ENCODE results near the gene CSF2RB. TPM values are rescaled to one million over a fixed set of nuclear protein-coding genes. Genes with fewer than 3 reads are reported as not detected.

The CSF2RB gene
- total RNA-seq, 2 donors from 2014 or later, result 4.2 to 4.8 TPM

GRCh38 chr22:36950797-36951590 lies 37.6 kb downstream of the CSF2RB start:
- H3K9me3 Mint-ChIP-seq, result peaks cover 4% of the 10 kb centered on the region
- no peak for ATAC-seq (replicated peaks)
- H3K27me3 Mint-ChIP-seq, result peaks cover 11% of the 10 kb centered on the region
- H3K27ac Mint-ChIP-seq, result peak overlapping the region; percentile 49
- H3K36me3 Mint-ChIP-seq (ENCODE audit: low read depth), result no peaks in the 10 kb centered on the region
- H3K4me1 Mint-ChIP-seq, result peaks cover 13% of the 10 kb centered on the region
- no peak overlapping the region for H3K4me3 Mint-ChIP-seq

GRCh38 chr22:36951746-36952145 lies 38.3 kb downstream of the CSF2RB start:
- Mint-ChIP-seq H3K4me1 (peaks cover 13% of the 10 kb centered on the region), H3K36me3 (ENCODE audit: low read depth) (no peaks in the 10 kb centered on the region), H3K27ac (peak overlapping the region; percentile 49), H3K27me3 (peaks cover 11% of the 10 kb centered on the region), H3K4me3 (no peak overlapping the region), H3K9me3 (peaks cover 7% of the 10 kb centered on the region)
- no peak for ATAC-seq (replicated peaks)

- H3K4me1 Mint-ChIP-seq, result peaks cover 13% of the 10 kb centered on the region
- peak overlapping the region; percentile 76 for H3K27ac Mint-ChIP-seq
- H3K36me3 Mint-ChIP-seq (ENCODE audit: low read depth), result no peaks in the 10 kb centered on the region
- H3K4me3 Mint-ChIP-seq, result peak overlapping the region; percentile 49
- no peak for ATAC-seq (replicated peaks)
- H3K27me3 Mint-ChIP-seq, result peaks cover 11% of the 10 kb centered on the region
- H3K9me3 Mint-ChIP-seq, result peaks cover 10% of the 10 kb centered on the region
Measured at GRCh38 chr22:36953239-36954080, 40.0 kb downstream of the CSF2RB start.

GRCh38 chr22:36954251-36955014 lies 41.0 kb downstream of the CSF2RB start:
- H3K9me3 Mint-ChIP-seq, result peaks cover 10% of the 10 kb centered on the region
- H3K36me3 Mint-ChIP-seq (ENCODE audit: low read depth), result no peaks in the 10 kb centered on the region
- peak overlapping the region; percentile 49 for H3K4me3 Mint-ChIP-seq
- H3K27ac Mint-ChIP-seq, result peak overlapping the region; percentile 76
- ATAC-seq (replicated peaks), result peak; percentile 35
- peaks cover 13% of the 10 kb centered on the region for H3K4me1 Mint-ChIP-seq
- H3K27me3 Mint-ChIP-seq, result peaks cover 16% of the 10 kb centered on the region

- H3K27ac Mint-ChIP-seq, result no peak overlapping the region
- H3K4me3 Mint-ChIP-seq, result no peak overlapping the region
- peaks cover 10% of the 10 kb centered on the region for H3K9me3 Mint-ChIP-seq
- H3K27me3 Mint-ChIP-seq, result peaks cover 19% of the 10 kb centered on the region
- no peak for ATAC-seq (replicated peaks)
- H3K36me3 Mint-ChIP-seq (ENCODE audit: low read depth), result no peaks in the 10 kb centered on the region
- H3K4me1 Mint-ChIP-seq, result peaks cover 13% of the 10 kb centered on the region
Measured at GRCh38 chr22:36955691-36956090, 42.3 kb downstream of the CSF2RB start.

GRCh38 chr22:36958366-36958765 lies 44.9 kb downstream of the CSF2RB start:
- no peak overlapping the region for H3K27ac Mint-ChIP-seq
- peaks cover 13% of the 10 kb centered on the region for H3K4me1 Mint-ChIP-seq
- H3K9me3 Mint-ChIP-seq, result peaks cover 10% of the 10 kb centered on the region
- H3K27me3 Mint-ChIP-seq, result peaks cover 23% of the 10 kb centered on the region
- H3K36me3 Mint-ChIP-seq (ENCODE audit: low read depth), result no peaks in the 10 kb centered on the region
- no peak overlapping the region for H3K4me3 Mint-ChIP-seq
- ATAC-seq (replicated peaks), result no peak

GRCh38 chr22:36961626-36962025 lies 48.2 kb downstream of the CSF2RB start:
- ATAC-seq (replicated peaks), result no peak
- Mint-ChIP-seq H3K4me1 (no peaks in the 10 kb centered on the region), H3K27me3 (peaks cover 21% of the 10 kb centered on the region), H3K27ac (no peak overlapping the region), H3K9me3 (peaks cover 4% of the 10 kb centered on the region), H3K4me3 (no peak overlapping the region), H3K36me3 (ENCODE audit: low read depth) (no peaks in the 10 kb centered on the region)

GRCh38 chr22:36963302-36963701 lies 49.9 kb downstream of the CSF2RB start:
- Mint-ChIP-seq H3K27me3 (peaks cover 21% of the 10 kb centered on the region), H3K4me1 (no peaks in the 10 kb centered on the region), H3K36me3 (ENCODE audit: low read depth) (no peaks in the 10 kb centered on the region), H3K4me3 (no peak overlapping the region), H3K27ac (no peak overlapping the region), H3K9me3 (no peaks in the 10 kb centered on the region)
- no peak for ATAC-seq (replicated peaks)

- Mint-ChIP-seq H3K27me3 (peaks cover 16% of the 10 kb centered on the region), H3K4me3 (no peak overlapping the region), H3K9me3 (no peaks in the 10 kb centered on the region), H3K36me3 (ENCODE audit: low read depth) (no peaks in the 10 kb centered on the region), H3K4me1 (no peaks in the 10 kb centered on the region), H3K27ac (no peak overlapping the region)
- ATAC-seq (replicated peaks), result no peak
Measured at GRCh38 chr22:36964106-36964505, 50.7 kb downstream of the CSF2RB start.

- no peaks in the 10 kb centered on the region for H3K36me3 Mint-ChIP-seq (ENCODE audit: low read depth)
- H3K9me3 Mint-ChIP-seq, result no peaks in the 10 kb centered on the region
- peak overlapping the region; percentile 0 for H3K27ac Mint-ChIP-seq
- no peaks in the 10 kb centered on the region for H3K4me1 Mint-ChIP-seq
- no peak overlapping the region for H3K4me3 Mint-ChIP-seq
- no peak for ATAC-seq (replicated peaks)
- H3K27me3 Mint-ChIP-seq, result peaks cover 13% of the 10 kb centered on the region
Measured at GRCh38 chr22:36965696-36966095, 52.3 kb downstream of the CSF2RB start.

GRCh38 chr22:36966851-36967540 lies 53.6 kb downstream of the CSF2RB start:
- Mint-ChIP-seq H3K36me3 (ENCODE audit: low read depth) (no peaks in the 10 kb centered on the region), H3K27me3 (peaks cover 3% of the 10 kb centered on the region), H3K9me3 (no peaks in the 10 kb centered on the region), H3K4me1 (no peaks in the 10 kb centered on the region), H3K27ac (no peak overlapping the region), H3K4me3 (no peak overlapping the region)
- no peak for ATAC-seq (replicated peaks)

GRCh38 chr22:36968249-36968964 lies 55.0 kb downstream of the CSF2RB start:
- H3K4me3 Mint-ChIP-seq, result no peak overlapping the region
- no peak for ATAC-seq (replicated peaks)
- H3K9me3 Mint-ChIP-seq, result no peaks in the 10 kb centered on the region
- H3K27ac Mint-ChIP-seq, result no peak overlapping the region
- no peaks in the 10 kb centered on the region for H3K36me3 Mint-ChIP-seq (ENCODE audit: low read depth)
- H3K4me1 Mint-ChIP-seq, result no peaks in the 10 kb centered on the region
- H3K27me3 Mint-ChIP-seq, result peaks cover 2% of the 10 kb centered on the region

- no peaks in the 10 kb centered on the region for H3K36me3 Mint-ChIP-seq (ENCODE audit: low read depth)
- ATAC-seq (replicated peaks), result no peak
- H3K4me1 Mint-ChIP-seq, result no peaks in the 10 kb centered on the region
- H3K4me3 Mint-ChIP-seq, result no peak overlapping the region
- H3K9me3 Mint-ChIP-seq, result no peaks in the 10 kb centered on the region
- H3K27ac Mint-ChIP-seq, result peak overlapping the region; percentile 3
- H3K27me3 Mint-ChIP-seq, result no peaks in the 10 kb centered on the region
Measured at GRCh38 chr22:36971341-36972125, 58.1 kb downstream of the CSF2RB start.
